ENCODE measurements around the gene XPNPEP2.

GRCh38 chrX:129798456-129798855 is 59.7 kb downstream of the XPNPEP2 start:
- TF ChIP-seq EZH2 (IDR thresholded peaks at IDR 0.05; ENCODE audit: insufficient read depth, poor library complexity, severe bottlenecking), result no peak
- TF ChIP-seq EZH2phosphoT487 (IDR thresholded peaks at IDR 0.05; ENCODE audit: insufficient read depth, low read depth), result no peak
